ENCODE data around the gene PADI2. TPM values are rescaled to one million over a fixed set of nuclear protein-coding genes. Genes with fewer than 3 reads are reported as not detected.

The PADI2 gene
- total RNA-seq, 2 experiments from 2014 or later: not detected

GRCh38 chr1:17086751-17087150 lies 32.5 kb downstream of the PADI2 start:
- H3K9me3 Mint-ChIP-seq: no peaks in the 10 kb centered on the region
- H3K36me3 Mint-ChIP-seq (ENCODE audit: low read depth): no peaks in the 10 kb centered on the region
- no peaks in the 10 kb centered on the region for H3K4me1 Mint-ChIP-seq (ENCODE audit: low read depth)
- no peak overlapping the region for H3K27ac Mint-ChIP-seq
- CTCF ChIA-PET: no interaction called here
- no peak overlapping the region for H3K4me3 Mint-ChIP-seq
- intact Hi-C loops (cut with micrococcal nuclease): no loop called here
- H3K27me3 Mint-ChIP-seq (ENCODE audit: low read depth): no peaks in the 10 kb centered on the region
- DNase-seq: no peak

DNA sequence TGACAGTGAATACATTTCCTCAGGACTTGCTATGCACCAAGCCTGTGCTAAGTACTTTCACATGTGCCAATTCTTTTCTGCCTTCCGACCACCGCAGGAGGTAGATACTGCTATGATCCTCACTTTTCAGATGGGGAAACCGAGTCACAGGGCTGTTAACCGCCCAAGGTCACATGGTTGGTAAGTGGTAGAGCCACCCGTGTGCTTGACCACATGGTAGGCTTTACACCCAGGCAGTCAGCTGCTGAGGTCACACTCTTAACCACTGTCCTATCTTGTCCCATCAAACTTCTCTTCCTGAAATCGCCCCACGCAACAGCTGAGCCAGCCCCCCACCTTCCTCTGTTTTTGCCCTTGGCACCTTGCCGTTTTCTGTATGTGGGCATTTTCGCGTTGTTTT lies 34.5 kb downstream of the PADI2 start:
- Mint-ChIP-seq H3K36me3 (ENCODE audit: low read depth) (no peaks in the 10 kb centered on the region), H3K27me3 (ENCODE audit: low read depth) (no peaks in the 10 kb centered on the region), H3K27ac (no peak overlapping the region), H3K9me3 (no peaks in the 10 kb centered on the region), H3K4me3 (no peak overlapping the region), H3K4me1 (ENCODE audit: low read depth) (no peaks in the 10 kb centered on the region)
- no peak for DNase-seq
- intact Hi-C loops (cut with micrococcal nuclease): no loop called here
- CTCF ChIA-PET: no interaction called here

DNA sequence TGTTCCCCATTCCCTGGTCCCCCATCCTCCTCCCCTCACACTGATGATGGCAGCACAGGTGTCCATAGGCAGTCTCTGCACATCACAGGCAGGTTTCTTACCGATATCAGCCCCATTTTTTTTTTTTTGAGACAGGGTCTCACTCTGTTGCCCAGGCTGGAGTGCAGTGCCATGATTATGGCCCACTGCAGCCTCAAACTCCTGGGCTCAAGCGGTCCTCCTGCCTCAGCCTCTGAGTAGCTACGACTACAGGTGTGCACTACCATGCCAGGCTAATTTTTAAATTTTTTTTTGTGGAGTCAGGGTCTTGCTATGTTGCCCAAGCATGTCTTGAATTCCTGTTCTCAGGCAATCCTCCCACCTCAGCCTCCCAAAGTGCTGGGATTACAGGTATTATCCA lies 36.5 kb downstream of the PADI2 start:
- CTCF ChIA-PET: no interaction called here
- no peak overlapping the region for H3K27ac Mint-ChIP-seq
- no peak for DNase-seq
- intact Hi-C loops (cut with micrococcal nuclease): no loop called here
- no peaks in the 10 kb centered on the region for H3K27me3 Mint-ChIP-seq (ENCODE audit: low read depth)
- H3K4me1 Mint-ChIP-seq (ENCODE audit: low read depth): no peaks in the 10 kb centered on the region
- no peak overlapping the region for H3K4me3 Mint-ChIP-seq
- no peaks in the 10 kb centered on the region for H3K9me3 Mint-ChIP-seq
- H3K36me3 Mint-ChIP-seq (ENCODE audit: low read depth): no peaks in the 10 kb centered on the region

DNA sequence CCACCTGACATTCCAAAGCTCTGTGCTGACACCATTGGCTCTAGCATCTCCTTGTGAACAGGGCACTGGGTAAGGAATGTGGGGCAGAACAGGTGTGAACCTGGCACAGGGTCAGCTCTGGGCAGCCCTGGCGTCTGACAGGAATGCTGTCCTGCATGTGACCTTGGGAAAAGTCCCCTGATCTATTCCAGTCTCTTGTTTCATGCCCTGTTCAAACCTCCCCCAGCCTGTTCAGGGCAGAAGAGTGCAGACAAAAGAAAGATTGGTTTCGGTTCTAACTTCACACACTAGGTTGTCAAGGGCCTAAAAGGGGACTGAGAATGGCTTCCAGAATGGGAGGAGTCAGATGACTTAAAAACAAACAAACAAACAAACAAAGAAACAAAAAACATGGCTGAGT lies 37.8 kb downstream of the PADI2 start:
- Mint-ChIP-seq H3K4me1 (ENCODE audit: low read depth) (no peaks in the 10 kb centered on the region), H3K36me3 (ENCODE audit: low read depth) (no peaks in the 10 kb centered on the region), H3K27ac (no peak overlapping the region), H3K9me3 (no peaks in the 10 kb centered on the region), H3K27me3 (ENCODE audit: low read depth) (no peaks in the 10 kb centered on the region), H3K4me3 (no peak overlapping the region)
- intact Hi-C loops (cut with micrococcal nuclease): no loop called here
- CTCF ChIA-PET: no interaction called here
- DNase-seq: no peak

DNA sequence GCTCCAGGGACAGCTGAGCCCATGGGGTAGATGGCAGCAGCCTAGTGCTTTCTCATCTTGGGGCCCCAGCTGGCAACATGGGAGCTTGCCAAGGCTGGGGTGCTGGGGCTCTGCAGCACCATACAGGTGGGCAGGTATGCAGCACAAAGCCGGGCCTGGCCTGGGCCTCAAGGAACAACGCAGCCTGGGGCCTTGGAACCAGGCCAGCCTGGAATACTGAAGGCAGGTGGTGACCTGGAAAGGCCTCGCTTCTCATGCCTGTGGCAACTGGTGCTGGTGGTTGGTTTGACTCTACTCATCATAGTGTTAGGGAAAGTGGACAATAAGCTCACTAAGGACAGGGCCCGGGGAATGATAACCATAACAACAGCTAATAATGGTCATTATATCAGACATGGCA lies 38.4 kb downstream of the PADI2 start:
- H3K36me3 Mint-ChIP-seq (ENCODE audit: low read depth): no peaks in the 10 kb centered on the region
- no peak overlapping the region for H3K27ac Mint-ChIP-seq
- no peaks in the 10 kb centered on the region for H3K27me3 Mint-ChIP-seq (ENCODE audit: low read depth)
- no peak for DNase-seq
- CTCF ChIA-PET: no interaction called here
- H3K9me3 Mint-ChIP-seq: no peaks in the 10 kb centered on the region
- intact Hi-C loops (cut with micrococcal nuclease): no loop called here
- H3K4me1 Mint-ChIP-seq (ENCODE audit: low read depth): no peaks in the 10 kb centered on the region
- no peak overlapping the region for H3K4me3 Mint-ChIP-seq

GRCh38 chr1:17080085-17080759 lies 39.0 kb downstream of the PADI2 start:
- H3K4me1 Mint-ChIP-seq (ENCODE audit: low read depth): no peaks in the 10 kb centered on the region
- H3K4me3 Mint-ChIP-seq: no peak overlapping the region
- H3K27me3 Mint-ChIP-seq (ENCODE audit: low read depth): no peaks in the 10 kb centered on the region
- H3K36me3 Mint-ChIP-seq (ENCODE audit: low read depth): no peaks in the 10 kb centered on the region
- intact Hi-C loops (cut with micrococcal nuclease): no loop called here
- no peak for DNase-seq
- CTCF ChIA-PET: interaction anchor here (1.7 kb wide), 1 partner anchor 46 kb away, joined by 4 read pairs; no protein-coding TSS in a partner anchor
- H3K27ac Mint-ChIP-seq: no peak overlapping the region
- H3K9me3 Mint-ChIP-seq: no peaks in the 10 kb centered on the region

- no peaks in the 10 kb centered on the region for H3K27me3 Mint-ChIP-seq (ENCODE audit: low read depth)
- no peak for DNase-seq
- H3K27ac Mint-ChIP-seq: no peak overlapping the region
- no peaks in the 10 kb centered on the region for H3K36me3 Mint-ChIP-seq (ENCODE audit: low read depth)
- no peaks in the 10 kb centered on the region for H3K4me1 Mint-ChIP-seq (ENCODE audit: low read depth)
- no peaks in the 10 kb centered on the region for H3K9me3 Mint-ChIP-seq
- CTCF ChIA-PET: interaction anchor here (1.7 kb wide), 1 partner anchor 47 kb away, joined by 4 read pairs; no protein-coding TSS in a partner anchor
- no peak overlapping the region for H3K4me3 Mint-ChIP-seq
- intact Hi-C loops (cut with micrococcal nuclease): no loop called here
Measured at GRCh38 chr1:17078991-17079868, 40.0 kb downstream of the PADI2 start.

GRCh38 chr1:17075470-17076255 lies 43.6 kb downstream of the PADI2 start:
- H3K27ac Mint-ChIP-seq: no peak overlapping the region
- no peaks in the 10 kb centered on the region for H3K4me1 Mint-ChIP-seq (ENCODE audit: low read depth)
- intact Hi-C loops (cut with micrococcal nuclease): no loop called here
- no peaks in the 10 kb centered on the region for H3K27me3 Mint-ChIP-seq (ENCODE audit: low read depth)
- CTCF ChIA-PET: interaction anchor here (0.6 to 2.0 kb wide), 2 partner anchors 14 to 344 kb away, joined by 4 to 9 read pairs; no protein-coding TSS in a partner anchor
- H3K9me3 Mint-ChIP-seq: no peaks in the 10 kb centered on the region
- DNase-seq: no peak
- H3K36me3 Mint-ChIP-seq (ENCODE audit: low read depth): no peaks in the 10 kb centered on the region
- H3K4me3 Mint-ChIP-seq: no peak overlapping the region

GRCh38 chr1:17071794-17072193 lies 47.5 kb downstream of the PADI2 start:
- Mint-ChIP-seq H3K36me3 (ENCODE audit: low read depth) (no peaks in the 10 kb centered on the region), H3K4me3 (no peak overlapping the region), H3K27me3 (ENCODE audit: low read depth) (no peaks in the 10 kb centered on the region), H3K27ac (no peak overlapping the region), H3K9me3 (no peaks in the 10 kb centered on the region), H3K4me1 (ENCODE audit: low read depth) (no peaks in the 10 kb centered on the region)
- CTCF ChIA-PET: no interaction called here
- intact Hi-C loops (cut with micrococcal nuclease): no loop called here
- DNase-seq: no peak

- Mint-ChIP-seq H3K4me1 (ENCODE audit: low read depth) (no peaks in the 10 kb centered on the region), H3K36me3 (ENCODE audit: low read depth) (no peaks in the 10 kb centered on the region), H3K27me3 (ENCODE audit: low read depth) (no peaks in the 10 kb centered on the region), H3K4me3 (no peak overlapping the region), H3K9me3 (no peaks in the 10 kb centered on the region), H3K27ac (no peak overlapping the region)
- CTCF ChIA-PET: no interaction called here
- DNase-seq: no peak
- intact Hi-C loops (cut with micrococcal nuclease): no loop called here
Measured at GRCh38 chr1:17070163-17070525, 49.1 kb downstream of the PADI2 start.

DNA sequence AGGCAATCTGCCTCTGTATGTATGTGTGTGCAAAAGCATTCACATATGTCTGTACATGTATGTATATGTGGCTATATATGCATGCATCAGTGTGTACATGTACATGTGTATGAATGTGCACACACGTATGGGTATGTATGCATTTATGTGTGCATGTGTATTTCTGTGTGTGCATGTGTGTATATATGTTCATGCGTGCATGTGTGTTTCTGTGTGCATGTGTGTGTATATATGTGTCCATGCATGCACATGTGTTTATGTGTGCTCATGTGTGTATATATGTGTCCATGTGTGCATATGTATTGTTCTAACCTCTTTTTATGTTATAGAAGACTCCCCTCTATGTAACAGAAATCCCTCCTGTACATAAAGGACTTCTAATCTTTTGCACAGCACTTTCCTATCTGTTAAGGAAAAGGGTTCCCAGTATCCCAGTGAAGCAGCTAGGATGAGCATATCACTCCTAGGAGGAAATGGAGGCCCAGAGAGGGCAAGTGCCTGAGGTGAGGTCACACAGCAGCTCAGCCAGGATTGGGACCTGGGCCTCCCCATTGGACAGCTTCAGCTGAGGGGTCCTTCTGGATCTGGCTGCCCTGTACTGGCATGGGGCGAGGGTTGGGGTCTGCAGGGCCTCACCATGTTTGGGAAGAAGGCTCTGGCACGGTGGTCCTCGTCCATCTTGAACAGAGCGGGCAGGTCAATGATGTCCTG lies 49.6 kb downstream of the PADI2 start:
- Mint-ChIP-seq H3K4me1 (ENCODE audit: low read depth) (no peaks in the 10 kb centered on the region), H3K36me3 (ENCODE audit: low read depth) (no peaks in the 10 kb centered on the region), H3K9me3 (no peaks in the 10 kb centered on the region), H3K27ac (no peak overlapping the region), H3K4me3 (no peak overlapping the region), H3K27me3 (ENCODE audit: low read depth) (no peaks in the 10 kb centered on the region)
- no peak for DNase-seq
- CTCF ChIA-PET: interaction anchor here (0.6 kb wide), 1 partner anchor 19 kb away, joined by 9 read pairs; no protein-coding TSS in a partner anchor
- intact Hi-C loops (cut with micrococcal nuclease): no loop called here

- Mint-ChIP-seq H3K36me3 (ENCODE audit: low read depth) (no peaks in the 10 kb centered on the region), H3K27ac (no peak overlapping the region), H3K9me3 (no peaks in the 10 kb centered on the region), H3K4me3 (no peak overlapping the region), H3K4me1 (ENCODE audit: low read depth) (no peaks in the 10 kb centered on the region), H3K27me3 (ENCODE audit: low read depth) (no peaks in the 10 kb centered on the region)
- intact Hi-C loops (cut with micrococcal nuclease): no loop called here
- no peak for DNase-seq
- CTCF ChIA-PET: no interaction called here
Measured at GRCh38 chr1:17068789-17069188, 50.5 kb downstream of the PADI2 start.

All from activated naive CD4-positive, alpha-beta T cell treated with anti-CD3 and anti-CD28 coated beads for 36 hours (primary cell).